Measurements from ENCODE around the gene AOX1.
A peak's percentile ranks its signal among the peaks of the same experiment; 100 is the strongest.
"Not testable (repeated sequence)": the region's sequence is repeated elsewhere in the genome, so short reads cannot be mapped to it uniquely, and the experiment has no call there.

The AOX1 gene

GRCh38 chr2:200585730-200586643 lies at the start of gene AOX1:
Gene AOX1, plus strand, starts transcription at chr2:200586014. Its CDS starts 95 bp downstream, at chr2:200586109.
- peak; percentile 6 for DNase-seq (ENCODE audit: low read depth)

- DNase-seq (ENCODE audit: low read depth) = no peak
Observed at GRCh38 chr2:200538139-200538538, 47.7 kb upstream of the AOX1 start.

GRCh38 chr2:200540793-200541192 lies 45.0 kb upstream of the AOX1 start:
- DNase-seq (ENCODE audit: low read depth) = no peak

- not testable (repeated sequence) for DNase-seq (ENCODE audit: low read depth)
Observed at GRCh38 chr2:200566596-200566995, 19.2 kb upstream of the AOX1 start.

GRCh38 chr2:200567932-200568331 lies 17.9 kb upstream of the AOX1 start:
- no peak for DNase-seq (ENCODE audit: low read depth)

DNA sequence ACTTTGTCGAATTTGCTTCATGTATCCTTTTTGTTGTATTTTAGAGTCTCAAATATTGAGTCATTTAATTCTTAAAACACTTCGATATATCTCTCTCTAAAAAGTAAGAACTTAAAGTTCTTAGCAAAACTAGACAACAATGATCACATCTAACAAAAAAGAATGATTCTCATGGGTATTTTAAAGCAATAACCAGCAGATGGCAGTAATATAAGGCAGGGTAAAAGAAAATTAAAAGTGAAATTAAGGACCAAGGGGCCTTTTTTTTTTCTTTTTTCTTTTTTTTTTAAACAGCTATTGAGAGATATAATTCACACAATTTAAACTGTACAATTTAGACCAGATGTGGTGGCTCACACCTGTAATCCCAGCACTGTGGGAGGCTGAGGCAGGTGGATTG lies 9.9 kb upstream of the AOX1 start:
- no peak for DNase-seq (ENCODE audit: low read depth)

DNA sequence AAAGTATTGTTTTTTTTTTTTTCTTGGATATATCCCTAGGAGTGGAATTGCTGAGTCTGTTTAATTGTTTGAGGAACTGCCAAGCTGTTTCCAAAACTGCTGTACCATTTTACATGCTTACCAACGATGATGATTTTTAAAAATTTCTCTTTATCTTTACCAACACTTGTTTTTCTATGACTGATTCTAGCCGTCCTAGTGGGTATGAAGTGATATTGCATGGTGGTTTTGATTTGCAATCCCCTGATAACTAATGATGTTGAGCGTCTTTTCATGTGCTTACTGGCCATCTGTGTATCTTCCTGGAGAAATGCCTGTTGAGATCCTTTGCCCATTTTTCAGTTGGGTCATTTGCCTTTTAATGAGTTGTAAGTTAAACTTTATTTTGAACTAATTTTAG lies 8.8 kb upstream of the AOX1 start:
- DNase-seq (ENCODE audit: low read depth) = no peak

DNA sequence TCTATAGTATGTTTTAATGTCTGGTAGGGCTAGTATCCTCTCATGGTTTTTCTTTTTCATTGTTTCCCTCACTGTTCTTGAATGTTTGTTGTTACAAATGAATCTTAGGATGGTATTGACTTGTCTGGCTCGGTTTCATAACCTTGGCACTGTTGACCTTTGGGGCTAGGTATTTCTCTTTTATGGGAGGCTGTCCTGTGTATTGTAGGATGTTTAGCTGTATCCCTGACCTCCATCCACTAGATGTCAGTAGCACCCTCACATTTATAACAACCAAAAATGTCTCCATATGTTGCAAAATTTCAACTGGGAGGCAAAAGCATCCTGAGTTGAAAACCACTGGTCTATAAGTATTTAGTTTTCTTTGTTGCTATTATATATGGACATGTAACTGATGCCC lies 7.0 kb upstream of the AOX1 start:
- DNase-seq (ENCODE audit: low read depth) = no peak

- DNase-seq (ENCODE audit: low read depth) = no peak
Observed at GRCh38 chr2:200584639-200585038, 1.2 kb upstream of the AOX1 start.

- no peak for DNase-seq (ENCODE audit: low read depth)
Observed at GRCh38 chr2:200585340-200585729, 479 bp upstream of the AOX1 start.

GRCh38 chr2:200586644-200586975 lies 796 bp downstream of the AOX1 start:
- no peak for DNase-seq (ENCODE audit: low read depth)

- no peak for DNase-seq (ENCODE audit: low read depth)
Observed at GRCh38 chr2:200587007-200587616, 1.3 kb downstream of the AOX1 start.

- no peak for DNase-seq (ENCODE audit: low read depth)
Observed at GRCh38 chr2:200588076-200588678, 2.4 kb downstream of the AOX1 start.

GRCh38 chr2:200590090-200590489 lies 4.3 kb downstream of the AOX1 start:
- no peak for DNase-seq (ENCODE audit: low read depth)

DNA sequence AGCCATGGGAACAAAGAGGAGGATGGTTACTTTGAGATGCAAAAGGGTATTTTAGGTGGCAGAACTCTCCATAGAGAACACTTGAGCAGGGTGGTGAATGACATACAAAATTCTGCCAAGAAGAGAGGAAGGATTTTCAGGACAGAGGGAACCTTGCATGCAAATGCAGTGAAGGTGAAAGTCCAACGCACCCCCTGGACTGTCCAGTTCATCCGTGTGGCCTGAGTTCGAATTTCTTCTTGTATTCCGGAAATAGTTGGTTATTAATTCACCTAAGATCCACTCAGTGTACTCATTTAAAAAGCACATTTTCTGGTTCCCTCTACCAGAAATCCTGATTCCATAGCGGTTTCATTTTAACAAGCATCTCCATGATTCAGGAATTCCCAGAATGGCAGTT lies 5.5 kb downstream of the AOX1 start:
- no peak for DNase-seq (ENCODE audit: low read depth)

- no peak for DNase-seq (ENCODE audit: low read depth)
Observed at GRCh38 chr2:200592406-200593075, 6.7 kb downstream of the AOX1 start.

GRCh38 chr2:200593905-200594304 lies 8.1 kb downstream of the AOX1 start:
- no peak for DNase-seq (ENCODE audit: low read depth)

DNA sequence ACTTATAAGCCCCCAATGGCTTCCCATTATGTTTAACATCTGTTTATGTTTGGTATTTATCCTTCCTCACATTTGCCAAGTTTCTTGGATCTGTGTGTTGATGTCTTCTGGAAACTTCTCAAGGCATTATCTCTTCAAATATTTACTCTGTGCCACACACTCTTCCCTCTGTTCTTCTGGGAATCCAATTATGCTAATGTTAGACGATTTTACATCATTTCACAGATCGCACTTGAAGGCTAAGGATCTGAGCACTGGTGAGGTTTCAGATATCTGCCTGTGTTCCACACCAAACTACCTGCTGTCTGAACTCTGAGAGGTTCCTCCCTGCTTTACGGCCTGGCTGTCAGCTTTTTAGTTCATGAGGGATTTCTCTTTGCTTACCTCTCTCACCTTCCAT lies 10.1 kb downstream of the AOX1 start:
- DNase-seq (ENCODE audit: low read depth) = no peak

GRCh38 chr2:200596774-200597570 lies 11.2 kb downstream of the AOX1 start:
- no peak for DNase-seq (ENCODE audit: low read depth)

- no peak for DNase-seq (ENCODE audit: low read depth)
Observed at GRCh38 chr2:200599206-200599605, 13.4 kb downstream of the AOX1 start.

GRCh38 chr2:200600549-200601225 lies 14.9 kb downstream of the AOX1 start:
- DNase-seq (ENCODE audit: low read depth) = no peak

Measured in activated T-cell treated with anti-CD3 and anti-CD28 coated beads for 1 hour (primary cell).